Measurements from ENCODE around the gene PGBD5.
A peak's percentile ranks its signal among the peaks of the same experiment; 100 is the strongest.
"Not testable (repeated sequence)": the region's sequence is repeated elsewhere in the genome, so short reads cannot be mapped to it uniquely, and the experiment has no call there.

Gene PGBD5

GRCh38 chr1:230426246-230427093, at the start of gene PGBD5:
Gene PGBD5, minus strand, starts transcription at chr1:230426332. Its CDS starts 404 bp downstream, at chr1:230425928.
- DNase-seq, result peak; percentile 82

GRCh38 chr1:230474924-230475323, 48.8 kb upstream of the PGBD5 start:
- not testable (repeated sequence) for DNase-seq

GRCh38 chr1:230470750-230471149, 44.6 kb upstream of the PGBD5 start:
- DNase-seq, result not testable (repeated sequence)

- DNase-seq, result no peak
These were observed 43.1 kb upstream of the PGBD5 start for GRCh38 chr1:230469271-230469670.

- no peak for DNase-seq
These were observed 39.6 kb upstream of the PGBD5 start for GRCh38 chr1:230465691-230466090.

GRCh38 chr1:230464671-230465070, 38.5 kb upstream of the PGBD5 start:
- no peak for DNase-seq

- no peak for DNase-seq
These were observed 37.6 kb upstream of the PGBD5 start for GRCh38 chr1:230463760-230464159.

- DNase-seq, result no peak
These were observed 37.2 kb upstream of the PGBD5 start for GRCh38 chr1:230463326-230463725.

- DNase-seq, result no peak
These were observed 33.3 kb upstream of the PGBD5 start for GRCh38 chr1:230459465-230459864.

- DNase-seq, result no peak
These were observed 32.4 kb upstream of the PGBD5 start for GRCh38 chr1:230458509-230458908.

GRCh38 chr1:230456478-230456877, 30.3 kb upstream of the PGBD5 start:
- DNase-seq, result no peak

- no peak for DNase-seq
These were observed 29.2 kb upstream of the PGBD5 start for GRCh38 chr1:230455291-230455690.

- DNase-seq, result no peak
These were observed 27.2 kb upstream of the PGBD5 start for GRCh38 chr1:230453377-230453776.

- no peak for DNase-seq
These were observed 15.3 kb upstream of the PGBD5 start for GRCh38 chr1:230441183-230442029.

GRCh38 chr1:230435108-230435507, 9.0 kb upstream of the PGBD5 start:
- no peak for DNase-seq

GRCh38 chr1:230431527-230431926, 5.4 kb upstream of the PGBD5 start:
- DNase-seq, result no peak

- peak; percentile 53 for DNase-seq
These were observed 4.4 kb upstream of the PGBD5 start for GRCh38 chr1:230430499-230430898.

- DNase-seq, result peak; percentile 49
These were observed 3.1 kb upstream of the PGBD5 start for GRCh38 chr1:230429067-230429735.

- no peak for DNase-seq
These were observed 1.8 kb upstream of the PGBD5 start for GRCh38 chr1:230427981-230428380.

GRCh38 chr1:230427094-230427876, 1.2 kb upstream of the PGBD5 start:
- no peak for DNase-seq

- no peak for DNase-seq
These were observed 660 bp downstream of the PGBD5 start for GRCh38 chr1:230425252-230426091.
